Keratinocyte (primary cell): ENCODE measurements around the gene CST1. TPM values are rescaled to one million over a fixed set of nuclear protein-coding genes. Genes with fewer than 3 reads are reported as not detected.
"Not testable (repeated sequence)": the region's sequence is repeated elsewhere in the genome, so short reads cannot be mapped to it uniquely, and the experiment has no call there.

Experiments used
- DNase-seq: peaks from one replicate; pipeline ENCODE4 v3.0.0-alpha.2; 2011; ENCODE audit warnings: low read depth, missing footprints, low spot score
- FAIRE-seq: peaks from 2 replicates; lab custom pipeline; 2011; peaks lifted over from hg19 to GRCh38; lab: Jason Lieb, UNC
- H2AFZ ChIP-seq: 2 replicates; pipeline ENCODE4 v1.6.0; 2012; ENCODE audit warnings: low read length, control low read depth, inconsistent platforms; ENCODE audit not compliant: control insufficient read depth
- H3K27ac ChIP-seq: 2 replicates; pipeline ENCODE4 v1.5.1; 2011; ENCODE audit warnings: low read length; ENCODE audit not compliant: control insufficient read depth, insufficient read depth
- H3K27me3 ChIP-seq: 3 replicates; pipeline ENCODE4 v1.6.0; 2011; ENCODE audit warnings: low read length; ENCODE audit not compliant: control insufficient read depth, insufficient read depth; ENCODE audit errors: extremely low read depth
- H3K36me3 ChIP-seq, 2 experiments: 2 replicates in 1 of 2; 3 replicates in 1 of 2; pipeline ENCODE4 v1.5.1; 2011; ENCODE audit warnings: low read length in 2 of 2, mild to moderate bottlenecking in 1 of 2; ENCODE audit not compliant: control insufficient read depth in 2 of 2, insufficient read depth in 2 of 2; ENCODE audit errors: extremely low read depth in 1 of 2
- H3K4me1 ChIP-seq: 3 replicates; pipeline ENCODE4 v1.5.1; 2011; ENCODE audit warnings: low read length; ENCODE audit not compliant: control insufficient read depth, insufficient read depth; ENCODE audit errors: extremely low read depth
- H3K4me2 ChIP-seq: 3 replicates; pipeline ENCODE4 v1.6.0; 2011; ENCODE audit warnings: low read depth, low read length; ENCODE audit not compliant: control insufficient read depth, insufficient read depth; ENCODE audit errors: extremely low read depth
- H3K4me3 ChIP-seq, 3 experiments: fragments of 200-600 bp in 1 of 3; sonication (generic) in 1 of 3; 2 replicates in 2 of 3; 3 replicates in 1 of 3; pipeline ENCODE4 v1.5.1; 2011 to 2016; ENCODE audit warnings: low read length in 3 of 3, mild to moderate bottlenecking in 3 of 3, control low read depth in 2 of 3, inconsistent platforms in 1 of 3, low read depth in 1 of 3, mixed read lengths in 1 of 3, mixed run types in 1 of 3, moderate library complexity in 1 of 3; ENCODE audit not compliant: control insufficient read depth in 2 of 3, insufficient read depth in 2 of 3; ENCODE audit errors: extremely low read depth in 1 of 3
- H3K79me2 ChIP-seq: 2 replicates; pipeline ENCODE4 v1.6.0; 2012; ENCODE audit warnings: low read length; ENCODE audit not compliant: control insufficient read depth, insufficient read depth
- H3K9ac ChIP-seq: 3 replicates; pipeline ENCODE4 v1.6.0; 2011; ENCODE audit warnings: low read length; ENCODE audit not compliant: control insufficient read depth, insufficient read depth; ENCODE audit errors: extremely low read depth
- H3K9me1 ChIP-seq: 3 replicates; pipeline ENCODE4 v1.6.0; 2011; ENCODE audit warnings: low read length; ENCODE audit not compliant: control insufficient read depth, insufficient read depth; ENCODE audit errors: extremely low read depth
- H3K9me3 ChIP-seq: 2 replicates; pipeline ENCODE4 v1.5.1; 2012; ENCODE audit warnings: low read depth, low read length; ENCODE audit not compliant: control insufficient read depth
- H4K20me1 ChIP-seq: 3 replicates; pipeline ENCODE4 v1.6.0; 2011; ENCODE audit warnings: low read length; ENCODE audit not compliant: control insufficient read depth, insufficient read depth; ENCODE audit errors: extremely low read depth
- CTCF ChIP-seq, 3 experiments: IDR thresholded peaks in 1 of 3; conservative IDR thresholded peaks in 1 of 3; optimal IDR thresholded peaks in 1 of 3; 2 replicates in 2 of 3; 3 replicates in 1 of 3; pipeline versions ENCODE3 to v1.5.1; 2011; ENCODE audit warnings: low read length in 3 of 3, mild to moderate bottlenecking in 3 of 3, moderate library complexity in 2 of 3, control low read depth in 1 of 3, inconsistent platforms in 1 of 3; ENCODE audit not compliant: insufficient read depth in 2 of 3; ENCODE audit errors: extremely low read depth in 1 of 3
- EZH2 ChIP-seq: IDR thresholded peaks from one replicate; pipeline ENCODE4 v1.6.1; 2012; ENCODE audit warnings: inconsistent platforms, mild to moderate bottlenecking, low read length, moderate library complexity
- dilution Hi-C: fragments of 300-500 bp; cut with MboI; formaldehyde crosslinking; loops from one replicate; pipeline ENCODE4 v1.7.0; 2020; ENCODE audit warnings: low sequenced_read_pairs; ENCODE audit not compliant: extremely low pct_ligation_motif_present
- polyA plus RNA-seq, 5 experiments: library from polyadenylated mRNA; depleted of rRNA in 3 of 5; stranded (reverse) in 3 of 5; stranded (forward) in 1 of 5; unstranded in 1 of 5; fragments of >200 nt; gene quantifications; 1 replicate in 1 of 5; 2 replicates in 3 of 5; 3 replicates in 1 of 5; pipeline versions ENCODE4 v1.2.1 to v1.2.3, GENCODE V29; 2011 to 2012; ENCODE audit warnings: missing spikeins in 2 of 5, low read depth in 1 of 5, low replicate concordance in 1 of 5

The CST1 gene
- polyA plus RNA-seq, 1 donor (not counting 4 experiments of a cell fraction or from before 2014, with no cell fraction given), result not detected

GRCh38 chr20:23794065-23794464 is 43.3 kb upstream of the CST1 start:
- Histone ChIP-seq H3K4me1 (no peaks in the 10 kb centered on the region), H3K27ac (no peak overlapping the region), H4K20me1 (no peaks in the 10 kb centered on the region), H3K9me1 (no peaks in the 10 kb centered on the region), H2AFZ (no peak overlapping the region), H3K9me3 (no peaks in the 10 kb centered on the region), H3K4me2 (no peak overlapping the region), H3K27me3 (no peaks in the 10 kb centered on the region), H3K36me3 (no peaks in the 10 kb centered on the region), H3K9ac (no peak overlapping the region), H3K79me2 (no peaks in the 10 kb centered on the region), H3K4me3 (no peak overlapping the region)
- no peak for FAIRE-seq
- dilution Hi-C loops, result no loop called here
- no peak for DNase-seq
- TF ChIP-seq EZH2, result no peak
- TF ChIP-seq CTCF (optimal IDR thresholded peaks at IDR 0.05 in 1 of 3, IDR thresholded peaks at IDR 0.05 in 1 of 3, conservative IDR thresholded peaks at IDR 0.05 in 1 of 3; ENCODE audit: extremely low read depth in 1 of 3, insufficient read depth in 2 of 3, low read length in 3 of 3), result no peak

GRCh38 chr20:23783447-23783846 is 32.7 kb upstream of the CST1 start:
- FAIRE-seq, result no peak
- dilution Hi-C loops, result no loop called here
- no peak overlapping the region for H3K4me2 ChIP-seq

GRCh38 chr20:23782366-23782983 is 31.7 kb upstream of the CST1 start:
- no peak overlapping the region for H3K9ac ChIP-seq
- no peaks in the 10 kb centered on the region for H3K4me1 ChIP-seq
- H3K27me3 ChIP-seq, result no peaks in the 10 kb centered on the region
- H3K9me1 ChIP-seq, result no peaks in the 10 kb centered on the region
- H3K4me2 ChIP-seq, result no peak overlapping the region
- dilution Hi-C loops, result no loop called here
- TF ChIP-seq EZH2 (no peak), CTCF (optimal IDR thresholded peaks at IDR 0.05 in 1 of 3, IDR thresholded peaks at IDR 0.05 in 1 of 3, conservative IDR thresholded peaks at IDR 0.05 in 1 of 3; ENCODE audit: extremely low read depth in 1 of 3, insufficient read depth in 2 of 3, low read length in 3 of 3) (peak; percentile 63 to 69 (median 66))
- H3K27ac ChIP-seq, result no peak overlapping the region
- DNase-seq (no peak), FAIRE-seq (no peak)
- no peaks in the 10 kb centered on the region for H4K20me1 ChIP-seq
- H2AFZ ChIP-seq, result no peak overlapping the region
- H3K79me2 ChIP-seq, result no peaks in the 10 kb centered on the region
- H3K9me3 ChIP-seq, result no peaks in the 10 kb centered on the region
- no peak overlapping the region for H3K4me3 ChIP-seq
- no peaks in the 10 kb centered on the region for H3K36me3 ChIP-seq

More at GRCh38 chr20:23783447-23783846, 32.7 kb upstream of the CST1 start:
- Histone ChIP-seq H3K27me3 (no peaks in the 10 kb centered on the region), H4K20me1 (no peaks in the 10 kb centered on the region), H3K4me3 (no peak overlapping the region), H3K9ac (no peak overlapping the region), H3K4me1 (no peaks in the 10 kb centered on the region), H3K79me2 (no peaks in the 10 kb centered on the region), H3K9me1 (no peaks in the 10 kb centered on the region), H3K27ac (no peak overlapping the region), H3K36me3 (no peaks in the 10 kb centered on the region), H3K9me3 (no peaks in the 10 kb centered on the region), H2AFZ (no peak overlapping the region)
- no peak for TF ChIP-seq EZH2
- no peak for DNase-seq

GRCh38 chr20:23778676-23779075 is 27.9 kb upstream of the CST1 start:
- dilution Hi-C loops, H2AFZ ChIP-seq, H3K27ac ChIP-seq, H3K4me3 ChIP-seq, H3K9me3 ChIP-seq, FAIRE-seq, H3K36me3 ChIP-seq, H3K79me2 ChIP-seq, H3K4me1 ChIP-seq, H3K9ac ChIP-seq, H4K20me1 ChIP-seq, H3K27me3 ChIP-seq, DNase-seq, H3K4me2 ChIP-seq, H3K9me1 ChIP-seq: not testable (repeated sequence)
